ENCODE measurements around the gene FSHR. TPM values are rescaled to one million over a fixed set of nuclear protein-coding genes. Genes with fewer than 3 reads are reported as not detected.

FSHR gene
- total RNA-seq, 2 donors from 2014 or later: not detected

DNA sequence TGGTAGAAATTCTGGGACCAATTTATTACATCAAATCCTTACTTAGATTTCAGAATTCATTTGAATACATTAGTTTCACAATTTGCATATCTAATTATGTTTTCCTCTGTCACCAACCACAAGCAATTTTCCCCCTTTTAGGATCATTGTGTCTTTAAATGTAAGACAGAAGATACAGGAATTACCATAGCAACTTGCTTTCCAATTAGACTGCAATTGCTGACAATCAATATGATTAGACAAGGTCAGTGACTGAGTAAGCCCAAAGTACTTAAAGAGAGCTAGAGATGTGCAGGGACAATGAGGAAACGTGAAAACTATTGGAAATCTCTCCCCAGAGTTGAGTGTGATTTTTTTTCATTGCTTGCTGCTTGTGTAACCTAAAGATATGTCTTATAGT, 121.4 kb downstream of the FSHR start:
- Mint-ChIP-seq H3K27ac (no peak overlapping the region), H3K27me3 (peaks cover 4% of the 10 kb centered on the region), H3K4me1 (no peaks in the 10 kb centered on the region), H3K36me3 (ENCODE audit: low read depth) (no peaks in the 10 kb centered on the region), H3K4me3 (no peak overlapping the region), H3K9me3 (no peaks in the 10 kb centered on the region)
- no peak for ATAC-seq (replicated peaks)

DNA sequence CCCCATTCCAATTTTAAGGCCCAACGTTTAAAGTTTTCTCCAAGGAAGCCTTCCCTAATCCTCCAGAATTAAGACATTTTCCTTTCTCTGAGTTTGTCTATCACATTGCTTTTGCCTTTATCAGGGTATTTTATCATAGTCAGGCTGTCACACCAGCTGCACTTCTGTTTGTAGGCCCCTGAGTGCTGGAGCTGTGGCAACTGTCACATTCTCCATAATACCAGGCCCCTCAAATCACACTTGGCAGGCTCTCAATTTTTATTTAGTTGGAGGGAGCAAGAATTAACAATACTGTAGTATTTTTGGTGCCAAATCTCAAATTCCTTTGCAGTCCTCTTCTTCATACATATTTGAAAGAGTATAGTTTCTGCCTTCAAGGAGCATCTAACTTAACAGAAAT, 122.2 kb downstream of the FSHR start:
- no peak overlapping the region for H3K27ac Mint-ChIP-seq
- H3K27me3 Mint-ChIP-seq: peaks cover 4% of the 10 kb centered on the region
- no peak for ATAC-seq (replicated peaks)
- H3K9me3 Mint-ChIP-seq: no peaks in the 10 kb centered on the region
- no peaks in the 10 kb centered on the region for H3K36me3 Mint-ChIP-seq (ENCODE audit: low read depth)
- no peaks in the 10 kb centered on the region for H3K4me1 Mint-ChIP-seq
- H3K4me3 Mint-ChIP-seq: no peak overlapping the region

DNA sequence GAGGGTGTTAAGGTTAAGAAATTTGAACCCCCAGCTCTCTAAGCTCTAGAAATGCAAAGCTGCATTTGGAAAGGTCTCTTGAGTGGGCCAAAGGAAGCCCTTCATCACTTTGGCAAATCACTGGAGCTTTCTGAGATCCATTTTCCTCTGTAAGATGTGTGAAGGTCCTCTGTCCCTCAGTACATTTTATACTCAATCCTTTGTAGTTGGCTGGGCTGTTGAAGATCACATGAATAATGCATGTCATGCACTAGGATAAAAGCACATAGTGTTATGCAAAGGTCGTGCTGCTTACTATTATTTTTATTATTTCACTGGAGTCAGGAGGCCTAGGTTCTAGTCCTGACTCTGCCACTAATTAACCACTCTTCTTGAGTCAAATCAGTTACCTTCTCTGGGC, 124.9 kb downstream of the FSHR start:
- H3K27me3 Mint-ChIP-seq: peaks cover 4% of the 10 kb centered on the region
- no peaks in the 10 kb centered on the region for H3K36me3 Mint-ChIP-seq (ENCODE audit: low read depth)
- no peak for ATAC-seq (replicated peaks)
- H3K4me3 Mint-ChIP-seq: no peak overlapping the region
- H3K27ac Mint-ChIP-seq: no peak overlapping the region
- no peaks in the 10 kb centered on the region for H3K9me3 Mint-ChIP-seq
- no peaks in the 10 kb centered on the region for H3K4me1 Mint-ChIP-seq

DNA sequence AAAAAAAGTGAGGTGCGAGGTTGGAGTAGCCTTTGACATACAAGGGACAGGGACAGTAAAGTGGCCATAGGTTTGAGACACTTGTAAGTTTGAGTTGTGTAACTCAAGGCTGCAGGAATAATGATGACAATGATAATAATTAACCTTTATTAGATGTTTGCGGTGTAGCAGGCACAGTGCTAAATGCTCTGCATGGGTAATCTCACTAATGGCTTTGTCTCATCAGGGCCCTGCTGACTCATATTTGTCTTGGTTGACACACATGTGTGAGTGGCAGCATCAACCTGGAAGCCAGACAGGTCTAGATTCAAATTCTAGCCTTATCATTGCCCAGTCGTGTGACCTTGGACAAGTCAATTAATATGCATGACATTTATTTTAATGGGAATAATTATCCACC, 126.2 kb downstream of the FSHR start:
- H3K27me3 Mint-ChIP-seq: peaks cover 4% of the 10 kb centered on the region
- H3K4me3 Mint-ChIP-seq: no peak overlapping the region
- no peak for ATAC-seq (replicated peaks)
- no peaks in the 10 kb centered on the region for H3K4me1 Mint-ChIP-seq
- H3K9me3 Mint-ChIP-seq: no peaks in the 10 kb centered on the region
- H3K27ac Mint-ChIP-seq: no peak overlapping the region
- H3K36me3 Mint-ChIP-seq (ENCODE audit: low read depth): no peaks in the 10 kb centered on the region

DNA sequence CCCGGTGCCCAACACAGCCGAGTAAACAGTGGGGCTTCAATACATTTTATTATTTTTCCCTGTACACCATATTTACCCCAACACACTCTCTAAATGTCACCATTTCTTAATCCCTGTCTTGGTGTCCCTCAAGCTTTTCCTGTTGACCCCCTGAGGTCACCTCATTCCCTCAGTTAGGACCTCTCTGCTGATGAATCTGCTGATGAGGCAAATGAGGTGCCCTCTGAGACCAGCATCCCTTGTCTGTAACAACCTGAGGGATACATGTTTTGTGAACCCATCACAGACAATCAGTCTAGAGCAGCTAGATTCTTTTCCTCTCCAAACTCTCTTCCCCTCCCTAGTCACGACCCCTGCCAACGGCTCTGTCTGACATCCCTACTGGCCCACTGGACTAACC, 127.6 kb downstream of the FSHR start:
- no peak overlapping the region for H3K4me3 Mint-ChIP-seq
- H3K9me3 Mint-ChIP-seq: no peaks in the 10 kb centered on the region
- no peaks in the 10 kb centered on the region for H3K36me3 Mint-ChIP-seq (ENCODE audit: low read depth)
- H3K27ac Mint-ChIP-seq: no peak overlapping the region
- peaks cover 4% of the 10 kb centered on the region for H3K27me3 Mint-ChIP-seq
- no peaks in the 10 kb centered on the region for H3K4me1 Mint-ChIP-seq
- no peak for ATAC-seq (replicated peaks)

DNA sequence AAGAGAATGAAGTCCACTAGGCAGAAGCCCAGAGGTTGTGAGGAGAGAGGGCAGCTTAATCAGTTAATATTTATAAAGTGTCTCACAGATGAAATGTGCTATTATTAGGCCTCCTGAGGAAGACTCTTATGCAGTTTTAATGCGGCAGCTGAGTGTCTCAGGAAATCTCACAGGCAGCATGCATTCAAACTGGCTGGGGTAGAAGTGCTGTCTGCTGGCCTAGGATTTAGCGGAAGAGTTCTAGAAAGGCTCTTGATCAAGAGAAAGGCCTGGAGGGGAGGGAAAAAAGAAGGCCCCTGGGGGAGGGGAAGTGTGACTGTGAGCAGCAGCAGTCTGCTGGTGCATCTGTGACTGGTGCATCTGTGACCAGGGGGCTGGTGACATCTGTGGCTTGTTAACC, 133.0 kb downstream of the FSHR start:
- Mint-ChIP-seq H3K9me3 (no peaks in the 10 kb centered on the region), H3K27ac (no peak overlapping the region), H3K36me3 (ENCODE audit: low read depth) (no peaks in the 10 kb centered on the region), H3K4me3 (no peak overlapping the region), H3K4me1 (no peaks in the 10 kb centered on the region), H3K27me3 (no peaks in the 10 kb centered on the region)
- no peak for ATAC-seq (replicated peaks)

DNA sequence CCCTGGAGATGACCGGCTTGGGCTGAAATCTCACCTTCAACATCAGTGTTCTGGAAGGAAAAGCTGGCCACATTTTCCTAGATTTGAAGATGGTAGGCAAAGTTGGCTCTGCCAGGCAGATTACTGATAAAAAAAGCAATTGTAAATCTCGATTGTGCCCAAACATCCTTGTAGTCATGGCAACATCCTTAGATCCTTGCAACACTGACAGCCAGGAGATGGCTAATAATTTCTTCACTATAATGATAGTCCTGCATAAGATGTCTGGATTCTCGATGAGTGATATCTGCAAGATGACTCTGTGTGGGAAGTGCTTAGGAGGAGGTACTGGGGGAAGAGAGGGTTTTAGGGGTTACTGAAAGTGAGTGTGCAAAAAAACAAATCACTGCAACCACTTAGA, 149.1 kb downstream of the FSHR start:
- no peak for ATAC-seq (replicated peaks)
- H3K27me3 Mint-ChIP-seq: no peaks in the 10 kb centered on the region
- no peaks in the 10 kb centered on the region for H3K4me1 Mint-ChIP-seq
- no peak overlapping the region for H3K4me3 Mint-ChIP-seq
- H3K27ac Mint-ChIP-seq: no peak overlapping the region
- peaks cover 6% of the 10 kb centered on the region for H3K9me3 Mint-ChIP-seq
- H3K36me3 Mint-ChIP-seq (ENCODE audit: low read depth): no peaks in the 10 kb centered on the region

DNA sequence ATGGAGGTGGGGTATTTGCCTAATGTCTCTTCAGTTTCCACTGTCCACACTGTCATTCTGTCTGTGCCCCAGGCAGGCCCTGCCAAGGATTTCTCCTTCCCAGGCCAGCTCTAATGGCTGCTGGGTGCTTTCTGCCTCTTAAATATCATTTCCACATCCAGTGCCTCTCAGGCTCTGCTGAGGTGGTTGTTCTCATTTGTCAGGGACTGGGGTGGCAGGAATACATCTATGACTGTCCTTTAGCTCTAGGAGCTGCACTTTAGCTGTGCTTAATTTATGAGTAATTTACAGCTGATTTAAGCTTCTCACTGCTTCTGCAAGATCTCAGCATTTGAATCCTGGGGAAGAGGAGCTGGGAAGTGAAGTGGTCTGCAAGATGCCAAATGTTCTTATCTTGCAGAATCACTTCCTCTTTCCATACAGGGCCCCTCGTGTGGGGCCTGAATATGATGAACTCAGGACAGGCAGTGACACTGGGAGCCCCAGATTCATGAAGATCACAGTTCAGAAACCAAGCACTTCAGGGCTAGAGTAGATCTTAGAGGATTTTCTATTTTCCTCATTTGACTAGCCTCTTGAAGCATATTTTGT, 150.2 kb downstream of the FSHR start:
- no peaks in the 10 kb centered on the region for H3K27me3 Mint-ChIP-seq
- no peaks in the 10 kb centered on the region for H3K4me1 Mint-ChIP-seq
- no peak for ATAC-seq (replicated peaks)
- no peak overlapping the region for H3K4me3 Mint-ChIP-seq
- H3K9me3 Mint-ChIP-seq: peaks cover 6% of the 10 kb centered on the region
- H3K27ac Mint-ChIP-seq: no peak overlapping the region
- H3K36me3 Mint-ChIP-seq (ENCODE audit: low read depth): no peaks in the 10 kb centered on the region

DNA sequence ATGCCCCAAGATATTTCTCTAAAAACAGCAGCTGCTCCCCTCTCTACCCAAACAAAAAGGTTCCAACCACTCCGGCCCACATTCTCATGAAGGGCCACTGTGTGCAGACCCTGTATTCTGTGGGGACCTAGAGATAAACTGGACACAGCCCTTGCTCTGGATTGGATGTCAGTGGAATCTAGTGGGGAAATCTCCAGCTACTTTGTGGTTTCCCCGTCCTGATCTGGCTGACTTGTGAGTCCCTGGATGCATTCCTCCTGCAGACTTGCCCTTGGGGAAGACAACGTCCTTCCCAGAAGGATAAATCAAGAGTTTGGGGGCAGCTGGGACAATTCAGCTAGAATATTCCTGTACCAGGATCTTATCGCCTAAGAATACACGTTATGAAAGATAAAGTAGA, 151.1 kb downstream of the FSHR start:
- no peaks in the 10 kb centered on the region for H3K36me3 Mint-ChIP-seq (ENCODE audit: low read depth)
- ATAC-seq (replicated peaks): no peak
- no peak overlapping the region for H3K4me3 Mint-ChIP-seq
- peaks cover 6% of the 10 kb centered on the region for H3K9me3 Mint-ChIP-seq
- no peaks in the 10 kb centered on the region for H3K4me1 Mint-ChIP-seq
- no peaks in the 10 kb centered on the region for H3K27me3 Mint-ChIP-seq
- no peak overlapping the region for H3K27ac Mint-ChIP-seq

DNA sequence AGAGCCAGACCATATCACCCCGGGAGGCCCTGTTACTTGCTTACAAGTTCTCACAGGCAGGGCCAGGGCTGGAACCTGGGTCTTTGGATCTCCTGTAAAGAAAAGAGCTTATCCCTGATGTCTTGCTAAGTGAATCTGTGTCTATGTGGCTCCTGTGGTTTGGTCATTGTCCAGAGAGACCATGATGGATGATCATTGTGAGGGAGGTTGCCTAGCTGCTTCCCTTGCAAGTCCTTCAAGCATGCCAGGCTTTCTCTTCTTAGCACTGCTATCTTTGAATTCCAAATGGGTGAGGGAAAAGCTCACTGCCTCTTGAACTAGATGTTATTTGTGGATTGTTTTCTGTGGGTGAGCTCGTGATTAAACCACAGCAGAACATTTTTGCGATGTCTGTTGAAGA, 151.6 kb downstream of the FSHR start:
- Mint-ChIP-seq H3K27ac (no peak overlapping the region), H3K9me3 (peaks cover 6% of the 10 kb centered on the region), H3K27me3 (no peaks in the 10 kb centered on the region), H3K36me3 (ENCODE audit: low read depth) (no peaks in the 10 kb centered on the region), H3K4me3 (no peak overlapping the region), H3K4me1 (no peaks in the 10 kb centered on the region)
- ATAC-seq (replicated peaks): no peak

DNA sequence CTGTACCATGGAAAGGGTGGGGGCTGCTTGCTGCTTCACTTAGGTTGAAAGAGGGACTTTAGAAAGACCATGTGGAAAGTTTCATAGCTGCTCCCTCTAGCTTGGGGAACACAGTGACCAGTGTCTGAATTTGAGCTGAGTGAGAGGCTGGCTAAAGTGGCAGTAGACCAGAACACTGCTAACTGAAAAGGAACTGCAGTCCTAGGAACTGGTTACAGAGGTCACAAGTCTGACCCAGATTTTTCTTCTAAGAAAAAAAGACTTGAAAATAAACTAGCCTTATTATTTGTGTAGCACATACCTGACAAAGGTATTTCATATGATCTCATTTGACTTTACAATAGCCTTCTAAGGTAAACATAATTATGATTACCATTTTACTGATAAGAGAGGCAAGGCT, 153.6 kb downstream of the FSHR start:
- no peak for ATAC-seq (replicated peaks)
- no peak overlapping the region for H3K4me3 Mint-ChIP-seq
- no peaks in the 10 kb centered on the region for H3K4me1 Mint-ChIP-seq
- no peak overlapping the region for H3K27ac Mint-ChIP-seq
- no peaks in the 10 kb centered on the region for H3K9me3 Mint-ChIP-seq
- no peaks in the 10 kb centered on the region for H3K27me3 Mint-ChIP-seq
- no peaks in the 10 kb centered on the region for H3K36me3 Mint-ChIP-seq (ENCODE audit: low read depth)

DNA sequence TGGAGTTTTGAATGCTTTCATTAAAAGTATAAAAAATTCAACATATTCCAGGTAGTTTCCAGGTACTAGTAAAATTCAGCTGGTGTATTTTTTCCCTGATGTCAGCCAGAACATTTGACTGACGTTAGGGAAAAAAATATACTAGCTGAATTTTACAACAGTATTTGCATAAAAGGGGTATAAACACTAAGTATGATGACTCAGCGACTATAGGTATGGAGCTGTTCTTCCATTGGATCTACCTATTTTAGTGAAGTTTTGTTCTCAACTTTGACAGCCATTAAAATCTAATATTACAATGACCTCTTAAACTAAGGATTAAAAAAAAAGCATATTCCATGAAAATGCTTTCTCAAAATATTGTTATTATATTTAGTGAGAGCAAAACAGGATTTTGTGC, 155.9 kb downstream of the FSHR start:
- ATAC-seq (replicated peaks): no peak
- H3K4me3 Mint-ChIP-seq: no peak overlapping the region
- no peaks in the 10 kb centered on the region for H3K27me3 Mint-ChIP-seq
- no peaks in the 10 kb centered on the region for H3K4me1 Mint-ChIP-seq
- no peaks in the 10 kb centered on the region for H3K36me3 Mint-ChIP-seq (ENCODE audit: low read depth)
- no peaks in the 10 kb centered on the region for H3K9me3 Mint-ChIP-seq
- no peak overlapping the region for H3K27ac Mint-ChIP-seq

DNA sequence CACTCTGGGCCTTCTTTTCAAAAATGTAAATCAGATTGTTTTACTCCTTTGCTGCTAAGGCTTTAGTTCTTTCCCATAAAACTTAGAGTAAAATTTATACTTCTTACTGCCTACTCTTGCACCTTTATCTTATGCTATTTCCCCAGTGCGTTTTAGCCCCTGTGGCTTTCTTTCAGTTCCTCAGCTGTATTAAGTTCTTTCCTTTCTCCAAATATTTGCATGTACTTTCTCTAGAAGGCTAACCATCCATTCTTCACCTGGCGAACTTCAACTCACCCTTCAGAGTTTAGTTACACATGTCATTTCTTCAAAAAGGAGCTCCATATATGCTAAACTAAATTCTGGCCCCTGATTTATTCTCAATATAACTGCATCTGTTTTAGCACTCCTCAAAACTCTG, 160.7 kb downstream of the FSHR start:
- Mint-ChIP-seq H3K27me3 (no peaks in the 10 kb centered on the region), H3K9me3 (no peaks in the 10 kb centered on the region), H3K4me3 (no peak overlapping the region), H3K4me1 (no peaks in the 10 kb centered on the region), H3K27ac (no peak overlapping the region), H3K36me3 (ENCODE audit: low read depth) (no peaks in the 10 kb centered on the region)
- ATAC-seq (replicated peaks): no peak

DNA sequence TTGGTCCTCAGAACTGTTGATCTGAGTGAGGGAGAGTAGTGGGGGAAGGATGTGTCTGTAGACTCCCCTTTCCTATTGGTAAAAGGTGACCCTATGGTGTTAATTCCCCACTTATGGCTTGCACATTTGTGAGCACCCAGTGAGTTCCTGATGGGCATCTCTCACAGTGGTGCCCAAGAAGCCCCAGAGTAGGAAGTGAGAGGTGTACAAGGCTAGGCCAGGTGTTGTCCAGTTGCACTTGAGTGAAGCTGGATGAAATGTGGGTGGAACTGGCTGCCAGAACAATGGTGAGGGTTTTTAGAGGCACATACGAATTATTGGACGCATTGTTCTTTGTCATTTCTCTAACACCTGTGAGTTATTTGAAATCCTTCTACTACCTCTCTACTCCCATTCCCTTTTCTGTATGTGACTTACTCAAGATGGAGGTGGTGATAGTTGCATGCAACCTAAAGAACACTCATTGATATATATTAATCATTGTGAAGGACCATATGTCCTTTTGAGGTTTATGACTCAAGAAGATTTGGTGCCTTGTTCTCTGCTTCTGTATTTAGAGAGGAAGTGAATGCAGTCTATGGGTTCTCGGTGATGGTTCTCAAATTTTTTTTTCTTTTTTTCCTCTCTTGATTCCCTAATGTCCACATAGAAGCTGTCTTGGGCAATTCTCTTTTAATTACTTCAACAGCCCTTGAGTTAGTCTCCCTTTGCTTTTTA, 162.7 kb downstream of the FSHR start:
- Mint-ChIP-seq H3K36me3 (ENCODE audit: low read depth) (no peaks in the 10 kb centered on the region), H3K4me1 (no peaks in the 10 kb centered on the region), H3K27ac (no peak overlapping the region), H3K27me3 (no peaks in the 10 kb centered on the region), H3K4me3 (no peak overlapping the region), H3K9me3 (no peaks in the 10 kb centered on the region)
- ATAC-seq (replicated peaks): no peak

DNA sequence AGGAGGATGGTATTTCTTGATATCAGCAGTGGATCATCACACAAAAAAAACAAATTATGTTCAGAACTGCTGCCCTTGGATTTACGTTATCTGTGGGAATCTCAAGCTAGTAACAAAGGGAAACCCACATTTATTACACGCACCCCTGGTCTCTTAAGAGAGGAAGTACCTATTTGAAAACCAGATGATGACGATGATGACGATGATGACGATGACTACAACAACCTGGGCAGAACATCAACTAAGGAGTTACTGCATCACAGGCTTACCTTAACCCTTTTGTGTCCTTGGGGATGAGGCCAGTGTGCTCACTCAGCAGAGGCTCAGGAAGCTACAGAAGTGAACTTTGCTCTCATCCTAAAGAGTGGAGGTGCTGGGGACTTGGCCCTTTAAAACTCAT, 169.4 kb downstream of the FSHR start:
- Mint-ChIP-seq H3K9me3 (no peaks in the 10 kb centered on the region), H3K36me3 (ENCODE audit: low read depth) (no peaks in the 10 kb centered on the region), H3K4me3 (no peak overlapping the region), H3K27ac (no peak overlapping the region), H3K4me1 (no peaks in the 10 kb centered on the region), H3K27me3 (no peaks in the 10 kb centered on the region)
- no peak for ATAC-seq (replicated peaks)

DNA sequence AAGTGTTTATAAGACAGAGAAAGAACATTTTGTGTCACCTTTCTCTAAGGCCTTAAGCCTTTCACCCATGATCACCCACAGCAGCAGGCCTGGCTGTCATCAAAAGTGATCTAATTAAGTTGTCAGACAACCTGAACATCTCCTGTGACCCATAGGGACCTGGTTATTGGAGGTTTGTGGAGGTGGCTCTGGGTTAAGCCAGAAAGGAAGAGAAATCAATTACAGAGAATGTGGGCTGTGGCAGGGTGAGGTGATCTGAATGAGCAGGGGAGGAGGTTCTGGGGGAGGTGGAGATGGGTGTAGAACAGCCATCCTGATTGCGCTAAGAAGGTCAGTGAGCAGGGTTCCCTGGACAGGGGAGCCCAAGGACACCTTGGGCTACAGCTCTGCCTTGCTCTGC, 170.8 kb downstream of the FSHR start:
- Mint-ChIP-seq H3K9me3 (no peaks in the 10 kb centered on the region), H3K27me3 (peaks cover 3% of the 10 kb centered on the region), H3K4me1 (no peaks in the 10 kb centered on the region), H3K36me3 (ENCODE audit: low read depth) (no peaks in the 10 kb centered on the region), H3K4me3 (no peak overlapping the region), H3K27ac (no peak overlapping the region)
- no peak for ATAC-seq (replicated peaks)

All from activated T-helper 17 cell treated with anti-CD3 and anti-CD28 coated beads, Interleukin-2, amount 50 U/mL, for 72 hours (primary cell).